GM23248 (cell line): ENCODE data around the gene SPRED3.
"Not testable (repeated sequence)": the region's sequence is repeated elsewhere in the genome, so short reads cannot be mapped to it uniquely, and the experiment has no call there.

Source experiments
- EZH2 ChIP-seq: fragments of 200-600 bp; sonication (generic); IDR thresholded peaks from 2 replicates; pipeline ENCODE4 v1.6.1; 2018; ENCODE audit warnings: antibody characterized with exemption, mild to moderate bottlenecking; ENCODE audit not compliant: insufficient read depth, poor library complexity, severe bottlenecking
- EZH2phosphoT487 ChIP-seq: fragments of 200-600 bp; sonication (generic); IDR thresholded peaks from 2 replicates; pipeline ENCODE4 v1.6.1; 2018; ENCODE audit warnings: antibody characterized with exemption, moderate library complexity, mild to moderate bottlenecking, low read depth; ENCODE audit not compliant: insufficient read depth

DNA sequence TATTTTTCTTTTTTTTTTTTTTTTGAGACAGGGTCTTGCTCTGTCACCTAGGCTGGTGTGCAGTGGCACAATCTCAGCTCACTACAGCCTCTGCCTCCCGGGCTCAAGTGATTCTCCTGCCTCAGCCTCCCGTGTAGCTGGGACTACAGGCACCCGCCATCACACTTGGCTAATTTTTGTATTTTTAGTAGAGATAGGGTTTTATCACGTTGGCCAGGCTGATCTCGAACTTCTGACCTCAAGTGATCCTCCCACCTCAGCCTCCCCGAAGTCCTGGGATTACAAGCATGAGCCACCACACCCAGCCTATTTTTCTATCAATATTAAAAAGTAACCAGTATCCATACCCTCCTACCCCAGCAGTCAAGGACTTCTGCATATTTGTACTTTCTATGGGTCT, 21.9 kb downstream of the SPRED3 start:
- not testable (repeated sequence) for TF ChIP-seq EZH2phosphoT487, EZH2
